ENCODE data around the gene RPS6KA1. TPM values are rescaled to one million over a fixed set of nuclear protein-coding genes. Genes with fewer than 3 reads are reported as not detected.
"Not testable (repeated sequence)": the region's sequence is repeated elsewhere in the genome, so short reads cannot be mapped to it uniquely, and the experiment has no call there.

RPS6KA1 gene
- polyA plus RNA-seq, 1 donor (not counting 4 experiments of a cell fraction or from before 2014, with no cell fraction given): 65.9 TPM

GRCh38 chr1:26610781-26611180 is 81.2 kb downstream of the RPS6KA1 start:
- dilution Hi-C loops (cut with MboI; ENCODE audit: extremely low pct_ligation_motif_present, low sequenced_read_pairs): no loop called here
- TF ChIP-seq CTCF (optimal IDR thresholded peaks at IDR 0.05 in 1 of 3, IDR thresholded peaks at IDR 0.05 in 1 of 3, conservative IDR thresholded peaks at IDR 0.05 in 1 of 3; ENCODE audit: extremely low read depth in 1 of 3, insufficient read depth in 2 of 3, low read length in 3 of 3): no peak
- Histone ChIP-seq H4K20me1 (ENCODE audit: control insufficient read depth, extremely low read depth, insufficient read depth, low read length) (no peaks in the 10 kb centered on the region), H3K9ac (ENCODE audit: control insufficient read depth, extremely low read depth, insufficient read depth, low read length) (no peak overlapping the region), H3K9me3 (ENCODE audit: control insufficient read depth, low read depth, low read length) (no peaks in the 10 kb centered on the region), H3K4me3 (ENCODE audit: control insufficient read depth in 2 of 3, extremely low read depth in 1 of 3, insufficient read depth in 2 of 3, low read depth in 1 of 3, low read length in 3 of 3) (no peak overlapping the region), H3K4me2 (ENCODE audit: control insufficient read depth, extremely low read depth, insufficient read depth, low read depth, low read length) (no peak overlapping the region), H2AFZ (ENCODE audit: control insufficient read depth, low read length) (no peak overlapping the region), H3K36me3 (ENCODE audit: control insufficient read depth in 2 of 2, extremely low read depth in 1 of 2, insufficient read depth in 2 of 2, low read length in 2 of 2) (no peaks in the 10 kb centered on the region), H3K27ac (ENCODE audit: control insufficient read depth, insufficient read depth, low read length) (no peak overlapping the region), H3K4me1 (ENCODE audit: control insufficient read depth, extremely low read depth, insufficient read depth, low read length) (no peaks in the 10 kb centered on the region), H3K79me2 (ENCODE audit: control insufficient read depth, insufficient read depth, low read length) (no peaks in the 10 kb centered on the region), H3K9me1 (ENCODE audit: control insufficient read depth, extremely low read depth, insufficient read depth, low read length) (no peaks in the 10 kb centered on the region), H3K27me3 (ENCODE audit: control insufficient read depth, extremely low read depth, insufficient read depth, low read length) (no peaks in the 10 kb centered on the region)
- no peak for FAIRE-seq
- DNase-seq (ENCODE audit: low read depth, low spot score): no peak

- H3K9ac ChIP-seq (ENCODE audit: control insufficient read depth, extremely low read depth, insufficient read depth, low read length); dilution Hi-C loops (cut with MboI; ENCODE audit: extremely low pct_ligation_motif_present, low sequenced_read_pairs); H3K36me3 ChIP-seq (ENCODE audit: control insufficient read depth in 2 of 2, extremely low read depth in 1 of 2, insufficient read depth in 2 of 2, low read length in 2 of 2); H3K4me3 ChIP-seq (ENCODE audit: control insufficient read depth in 2 of 3, extremely low read depth in 1 of 3, insufficient read depth in 2 of 3, low read depth in 1 of 3, low read length in 3 of 3); H3K9me1 ChIP-seq (ENCODE audit: control insufficient read depth, extremely low read depth, insufficient read depth, low read length); H2AFZ ChIP-seq (ENCODE audit: control insufficient read depth, low read length); H3K27me3 ChIP-seq (ENCODE audit: control insufficient read depth, extremely low read depth, insufficient read depth, low read length); H3K9me3 ChIP-seq (ENCODE audit: control insufficient read depth, low read depth, low read length); H3K27ac ChIP-seq (ENCODE audit: control insufficient read depth, insufficient read depth, low read length); DNase-seq (ENCODE audit: low read depth, low spot score); H3K4me2 ChIP-seq (ENCODE audit: control insufficient read depth, extremely low read depth, insufficient read depth, low read depth, low read length); H4K20me1 ChIP-seq (ENCODE audit: control insufficient read depth, extremely low read depth, insufficient read depth, low read length); H3K4me1 ChIP-seq (ENCODE audit: control insufficient read depth, extremely low read depth, insufficient read depth, low read length); H3K79me2 ChIP-seq (ENCODE audit: control insufficient read depth, insufficient read depth, low read length); FAIRE-seq: not testable (repeated sequence)
Observed at GRCh38 chr1:26612627-26613026, 83.1 kb downstream of the RPS6KA1 start.

- Histone ChIP-seq H3K79me2 (ENCODE audit: control insufficient read depth, insufficient read depth, low read length) (no peaks in the 10 kb centered on the region), H3K27me3 (ENCODE audit: control insufficient read depth, extremely low read depth, insufficient read depth, low read length) (no peaks in the 10 kb centered on the region), H3K36me3 (ENCODE audit: control insufficient read depth in 2 of 2, extremely low read depth in 1 of 2, insufficient read depth in 2 of 2, low read length in 2 of 2) (no peaks in the 10 kb centered on the region), H3K4me1 (ENCODE audit: control insufficient read depth, extremely low read depth, insufficient read depth, low read length) (peaks cover 8% of the 10 kb centered on the region), H3K27ac (ENCODE audit: control insufficient read depth, insufficient read depth, low read length) (no peak overlapping the region), H3K4me3 (ENCODE audit: control insufficient read depth in 2 of 3, extremely low read depth in 1 of 3, insufficient read depth in 2 of 3, low read depth in 1 of 3, low read length in 3 of 3) (no peak overlapping the region), H3K9me3 (ENCODE audit: control insufficient read depth, low read depth, low read length) (no peaks in the 10 kb centered on the region), H3K9ac (ENCODE audit: control insufficient read depth, extremely low read depth, insufficient read depth, low read length) (no peak overlapping the region), H2AFZ (ENCODE audit: control insufficient read depth, low read length) (no peak overlapping the region), H4K20me1 (ENCODE audit: control insufficient read depth, extremely low read depth, insufficient read depth, low read length) (no peaks in the 10 kb centered on the region), H3K4me2 (ENCODE audit: control insufficient read depth, extremely low read depth, insufficient read depth, low read depth, low read length) (no peak overlapping the region), H3K9me1 (ENCODE audit: control insufficient read depth, extremely low read depth, insufficient read depth, low read length) (no peaks in the 10 kb centered on the region)
- TF ChIP-seq EZH2 (IDR thresholded peaks at IDR 0.05; ENCODE audit: low read length): no peak
- TF ChIP-seq CTCF (optimal IDR thresholded peaks at IDR 0.05 in 1 of 3, IDR thresholded peaks at IDR 0.05 in 1 of 3, conservative IDR thresholded peaks at IDR 0.05 in 1 of 3; ENCODE audit: extremely low read depth in 1 of 3, insufficient read depth in 2 of 3, low read length in 3 of 3): no peak
- DNase-seq (ENCODE audit: low read depth, low spot score) (no peak), FAIRE-seq (no peak)
- dilution Hi-C loops (cut with MboI; ENCODE audit: extremely low pct_ligation_motif_present, low sequenced_read_pairs): no loop called here
Observed at GRCh38 chr1:26614655-26615411, 85.3 kb downstream of the RPS6KA1 start.
